Stimulated activated CD8-positive, alpha-beta memory T cell treated with anti-CD3 and anti-CD28 coated beads, Interleukin-4, amount 100 ng/mL, for 4 hours (primary cell): Measurements from ENCODE around the gene TGM1.

Source experiments
- DNase-seq, 2 donors: peaks; one replicate each; pipeline ENCODE4 v3.0.0-alpha.2; 2020; ENCODE audit warnings: low read depth in 2 of 2, low spot score in 1 of 2

TGM1 gene

GRCh38 chr14:24292118-24292807 is 29.3 kb upstream of the TGM1 start:
- no peak for DNase-seq

GRCh38 chr14:24291446-24292117 is 28.6 kb upstream of the TGM1 start:
- no peak for DNase-seq

GRCh38 chr14:24290746-24291145 is 27.8 kb upstream of the TGM1 start:
- DNase-seq: no peak

- no peak for DNase-seq
Measured at GRCh38 chr14:24289649-24290280, 26.8 kb upstream of the TGM1 start.

- no peak for DNase-seq
Measured at GRCh38 chr14:24286996-24287395, 24.0 kb upstream of the TGM1 start.

GRCh38 chr14:24285351-24285750 is 22.4 kb upstream of the TGM1 start:
- no peak for DNase-seq

- no peak for DNase-seq
Measured at GRCh38 chr14:24284501-24285035, 21.6 kb upstream of the TGM1 start.

- no peak for DNase-seq
Measured at GRCh38 chr14:24283796-24284460, 21.0 kb upstream of the TGM1 start.

GRCh38 chr14:24282736-24283135 is 19.8 kb upstream of the TGM1 start:
- DNase-seq: no peak

GRCh38 chr14:24281636-24282035 is 18.7 kb upstream of the TGM1 start:
- no peak for DNase-seq

GRCh38 chr14:24280797-24281460 is 18.0 kb upstream of the TGM1 start:
- no peak for DNase-seq

- DNase-seq: no peak
Measured at GRCh38 chr14:24279301-24280186, 16.6 kb upstream of the TGM1 start.

- no peak for DNase-seq
Measured at GRCh38 chr14:24278424-24278823, 15.4 kb upstream of the TGM1 start.

GRCh38 chr14:24277606-24278321 is 14.8 kb upstream of the TGM1 start:
- no peak for DNase-seq

GRCh38 chr14:24277071-24277470 is 14.1 kb upstream of the TGM1 start:
- DNase-seq: no peak

GRCh38 chr14:24274101-24274543 is 11.1 kb upstream of the TGM1 start:
- no peak for DNase-seq

GRCh38 chr14:24273422-24273998 is 10.5 kb upstream of the TGM1 start:
- DNase-seq: no peak

GRCh38 chr14:24272467-24272866 is 9.5 kb upstream of the TGM1 start:
- no peak for DNase-seq

GRCh38 chr14:24271834-24272263 is 8.9 kb upstream of the TGM1 start:
- DNase-seq: no peak
